Erythroblast (primary cell): ENCODE results near the gene OR13F1.

Experiments
- GATA1 ChIP-seq: IDR thresholded peaks from 2 replicates; pipeline ENCODE4 v1.6.1; 2011; ENCODE audit warnings: low read depth, mild to moderate bottlenecking, control low read depth, low read length, moderate library complexity
- POLR2A ChIP-seq: IDR thresholded peaks from 2 replicates; pipeline ENCODE4 v1.6.1; 2011; ENCODE audit warnings: mild to moderate bottlenecking, low read length

DNA sequence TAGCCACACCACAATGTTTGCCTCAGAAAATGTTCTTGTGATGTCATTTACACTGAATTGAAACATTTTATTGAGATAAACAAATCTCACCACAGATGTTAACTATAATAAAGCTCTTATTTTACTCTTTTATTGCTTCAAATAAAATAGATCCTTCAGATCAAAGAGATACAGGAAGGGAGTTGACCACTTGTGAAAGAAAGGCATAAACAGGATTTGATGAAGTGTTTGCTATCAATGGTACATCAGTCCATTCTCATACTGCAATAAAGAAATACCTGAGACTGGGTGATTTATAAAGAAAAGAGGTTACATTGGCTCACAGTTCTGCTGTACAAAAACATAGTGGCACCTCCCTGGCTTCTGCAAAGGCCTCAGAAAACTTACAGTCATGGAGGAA lies 40.2 kb upstream of the OR13F1 start:
- no peak for TF ChIP-seq POLR2A
- no peak for TF ChIP-seq GATA1
